ENCODE measurements around the gene NOP58. TPM values are rescaled to one million over a fixed set of nuclear protein-coding genes. Genes with fewer than 3 reads are reported as not detected.

NOP58 gene
- total RNA-seq, 1 experiment from 2014 or later, result 231 TPM

GRCh38 chr2:202339071-202339870 is 73.7 kb downstream of the NOP58 start:
- Mint-ChIP-seq H3K4me3 (ENCODE audit: unreplicated experiment) (no peak overlapping the region), H3K27ac (ENCODE audit: low read depth, unreplicated experiment) (no peak overlapping the region), H3K4me1 (ENCODE audit: insufficient read depth, unreplicated experiment) (peaks cover 18% of the 10 kb centered on the region), H3K27me3 (ENCODE audit: insufficient read depth, unreplicated experiment) (no peaks in the 10 kb centered on the region), H3K9me3 (ENCODE audit: unreplicated experiment) (no peaks in the 10 kb centered on the region), H3K36me3 (ENCODE audit: insufficient read depth, unreplicated experiment) (no peaks in the 10 kb centered on the region)
- BruUV-seq (replicated peaks), result no TSS peak
- DNase-seq (ENCODE audit: unreplicated experiment), result peak; percentile 79
- CTCF ChIA-PET, result interaction anchor here (0.6 to 1.6 kb wide), 4 partner anchors 18 to 1127 kb away, joined by 3 to 7 read pairs (median 6); no protein-coding TSS in a partner anchor
- TF ChIP-seq CTCF (IDR thresholded peaks at IDR 0.05; ENCODE audit: unreplicated experiment), result no peak
- POLR2A ChIA-PET, result interaction anchor here (0.7 to 1.5 kb wide), 7 partner anchors 18 to 61 kb away, joined by 3 to 6 read pairs (median 3); no protein-coding TSS in a partner anchor
- intact Hi-C loops (cut with micrococcal nuclease), result no loop called here

GRCh38 chr2:202344178-202344577 is 78.6 kb downstream of the NOP58 start:
- ChIA-PET CTCF (interaction anchor here (0.5 kb wide), 1 partner anchor 27 kb away, joined by 3 read pairs; no protein-coding TSS in a partner anchor), POLR2A (interaction anchor here (0.6 to 2.6 kb wide), 16 partner anchors 9 to 1498 kb away, joined by 3 to 22 read pairs (median 4); partner anchors contain the start of gene BMPR2)
- BruUV-seq (replicated peaks), result no TSS peak
- intact Hi-C loops (cut with micrococcal nuclease), result no loop called here
- DNase-seq (ENCODE audit: unreplicated experiment), result peak; percentile 77
- Mint-ChIP-seq H3K27ac (ENCODE audit: low read depth, unreplicated experiment) (peak overlapping the region; percentile 40), H3K4me1 (ENCODE audit: insufficient read depth, unreplicated experiment) (peaks cover 12% of the 10 kb centered on the region), H3K36me3 (ENCODE audit: insufficient read depth, unreplicated experiment) (no peaks in the 10 kb centered on the region), H3K4me3 (ENCODE audit: unreplicated experiment) (no peak overlapping the region), H3K9me3 (ENCODE audit: unreplicated experiment) (no peaks in the 10 kb centered on the region), H3K27me3 (ENCODE audit: insufficient read depth, unreplicated experiment) (no peaks in the 10 kb centered on the region)
- no peak for TF ChIP-seq CTCF (IDR thresholded peaks at IDR 0.05; ENCODE audit: unreplicated experiment)

- TF ChIP-seq CTCF (IDR thresholded peaks at IDR 0.05; ENCODE audit: unreplicated experiment), result no peak
- no TSS peak for BruUV-seq (replicated peaks)
- H3K36me3 Mint-ChIP-seq (ENCODE audit: insufficient read depth, unreplicated experiment), result no peaks in the 10 kb centered on the region
- ChIA-PET POLR2A (interaction anchor here (0.9 kb wide), 1 partner anchor 29 kb away, joined by 4 read pairs; no protein-coding TSS in a partner anchor), CTCF (no interaction called here)
- no peaks in the 10 kb centered on the region for H3K27me3 Mint-ChIP-seq (ENCODE audit: insufficient read depth, unreplicated experiment)
- no peaks in the 10 kb centered on the region for H3K9me3 Mint-ChIP-seq (ENCODE audit: unreplicated experiment)
- peaks cover 7% of the 10 kb centered on the region for H3K4me1 Mint-ChIP-seq (ENCODE audit: insufficient read depth, unreplicated experiment)
- H3K27ac Mint-ChIP-seq (ENCODE audit: low read depth, unreplicated experiment), result no peak overlapping the region
- H3K4me3 Mint-ChIP-seq (ENCODE audit: unreplicated experiment), result no peak overlapping the region
- no peak for DNase-seq (ENCODE audit: unreplicated experiment)
- intact Hi-C loops (cut with micrococcal nuclease), result no loop called here
Measured at GRCh38 chr2:202346180-202346579, 80.6 kb downstream of the NOP58 start.

Other genes with a start within 250 kb of the NOP58 start
- 1.1 and 1.8 TPM in 2 replicates for gene FZD7, start 231.9 kb upstream of the NOP58 start, total RNA-seq (2022)
- not detected in 2 replicates for gene KIAA2012, start 192.5 kb upstream of the NOP58 start, total RNA-seq (2022)
- gene SUMO1, start 27.2 kb upstream of the NOP58 start, total RNA-seq (2022), result 67.9 and 71.9 TPM in 2 replicates
- gene BMPR2, start 110.6 kb downstream of the NOP58 start, total RNA-seq (2022), result 27.4 and 30.5 TPM in 2 replicates

All from MCF 10A (cell line).